ENCODE data around the gene CRHR2.

CRHR2 gene

GRCh38 chr7:30657131-30657530, 25.1 kb downstream of the CRHR2 start:
- TF ChIP-seq TCF12 (IDR thresholded peaks at IDR 0.05; ENCODE audit: low read depth) (no peak), REST (IDR thresholded peaks at IDR 0.05; ENCODE audit: low read depth) (no peak), EGR1 (IDR thresholded peaks at IDR 0.05) (no peak), CREB1 (IDR thresholded peaks at IDR 0.05; ENCODE audit: low read depth) (no peak), EP300 (IDR thresholded peaks at IDR 0.05; ENCODE audit: borderline replicate concordance) (no peak), YY1 (IDR thresholded peaks at IDR 0.05; ENCODE audit: low read depth) (no peak), FOXM1 (IDR thresholded peaks at IDR 0.05; ENCODE audit: borderline replicate concordance, low read depth) (no peak), TEAD4 (IDR thresholded peaks at IDR 0.05) (no peak), ZBTB7A (IDR thresholded peaks at IDR 0.05; ENCODE audit: low read depth) (no peak), USF1 (IDR thresholded peaks at IDR 0.05) (no peak), NFIC (IDR thresholded peaks at IDR 0.05) (no peak), CEBPB (IDR thresholded peaks at IDR 0.05) (no peak), RAD21 (IDR thresholded peaks at IDR 0.05; ENCODE audit: low read depth) (no peak), TAF1 (IDR thresholded peaks at IDR 0.05; ENCODE audit: low read depth) (no peak), MAX (IDR thresholded peaks at IDR 0.05) (no peak)

DNA sequence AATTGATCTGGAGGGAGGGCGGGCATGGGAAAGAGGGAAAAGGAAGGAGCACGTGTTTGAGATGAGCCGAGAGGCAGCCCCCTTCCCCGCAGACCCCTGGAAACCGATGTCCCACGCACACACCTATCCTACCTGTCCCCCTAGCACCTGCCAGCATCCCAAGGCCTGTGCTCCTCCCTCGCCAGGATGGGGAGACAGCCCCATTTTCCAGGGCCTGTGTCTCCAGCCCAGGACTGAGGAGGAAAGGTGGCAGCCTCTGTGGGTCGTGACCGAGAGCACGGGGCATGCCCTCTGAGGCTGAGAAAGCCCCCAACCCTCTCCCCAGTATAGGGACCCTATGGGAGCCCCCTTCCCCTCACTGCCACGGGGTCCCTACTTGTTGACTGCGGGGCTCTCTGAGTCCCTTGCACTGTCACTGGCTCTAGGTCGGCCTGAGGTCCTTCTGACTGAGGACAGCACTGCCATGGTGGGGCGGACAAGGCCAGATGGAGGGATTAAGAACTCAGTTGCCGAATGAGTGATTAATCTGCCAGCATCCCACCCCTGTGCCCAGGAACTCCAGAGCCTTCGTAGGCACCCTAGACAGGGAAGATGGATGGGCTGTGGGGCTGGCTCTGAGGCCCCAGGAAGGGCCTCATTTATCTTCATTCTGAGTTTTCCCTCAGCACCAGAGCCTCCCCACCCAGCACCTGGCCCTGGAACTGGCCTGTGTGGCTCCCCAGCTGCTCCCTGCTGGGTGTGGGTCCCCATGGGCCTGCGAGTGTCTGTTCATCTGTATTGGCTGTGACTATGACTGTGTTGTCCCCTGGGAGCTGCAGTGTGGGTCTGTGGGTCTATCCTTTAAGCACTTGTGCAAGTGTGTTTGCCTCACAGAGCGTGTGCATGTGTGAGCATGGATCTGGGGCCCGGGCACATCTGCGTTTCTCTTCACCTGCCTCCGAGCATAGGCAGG, 26.0 kb downstream of the CRHR2 start:
- TF ChIP-seq TAF1 (IDR thresholded peaks at IDR 0.05; ENCODE audit: low read depth), result no peak
- TF ChIP-seq CREB1 (IDR thresholded peaks at IDR 0.05; ENCODE audit: low read depth), result no peak
- TF ChIP-seq USF1 (IDR thresholded peaks at IDR 0.05), result no peak
- no peak for TF ChIP-seq EP300 (IDR thresholded peaks at IDR 0.05; ENCODE audit: borderline replicate concordance)
- no peak for TF ChIP-seq ZBTB7A (IDR thresholded peaks at IDR 0.05; ENCODE audit: low read depth)

- TF ChIP-seq EP300 (IDR thresholded peaks at IDR 0.05; ENCODE audit: borderline replicate concordance), result no peak
- no peak for TF ChIP-seq USF1 (IDR thresholded peaks at IDR 0.05)
- TF ChIP-seq TEAD4 (IDR thresholded peaks at IDR 0.05), result no peak
- no peak for TF ChIP-seq CEBPB (IDR thresholded peaks at IDR 0.05)
- TF ChIP-seq TCF12 (IDR thresholded peaks at IDR 0.05; ENCODE audit: low read depth), result no peak
- no peak for TF ChIP-seq NFIC (IDR thresholded peaks at IDR 0.05)
- TF ChIP-seq CREB1 (IDR thresholded peaks at IDR 0.05; ENCODE audit: low read depth), result no peak
- TF ChIP-seq YY1 (IDR thresholded peaks at IDR 0.05; ENCODE audit: low read depth), result no peak
- TF ChIP-seq FOXM1 (IDR thresholded peaks at IDR 0.05; ENCODE audit: borderline replicate concordance, low read depth), result no peak
- no peak for TF ChIP-seq RAD21 (IDR thresholded peaks at IDR 0.05; ENCODE audit: low read depth)
- TF ChIP-seq TAF1 (IDR thresholded peaks at IDR 0.05; ENCODE audit: low read depth), result no peak
Measured at GRCh38 chr7:30655096-30655970, 26.9 kb downstream of the CRHR2 start.

- TF ChIP-seq TCF12 (IDR thresholded peaks at IDR 0.05; ENCODE audit: low read depth) (no peak), CREB1 (IDR thresholded peaks at IDR 0.05; ENCODE audit: low read depth) (no peak), EP300 (IDR thresholded peaks at IDR 0.05; ENCODE audit: borderline replicate concordance) (no peak), TEAD4 (IDR thresholded peaks at IDR 0.05) (no peak), USF1 (IDR thresholded peaks at IDR 0.05) (no peak), RAD21 (IDR thresholded peaks at IDR 0.05; ENCODE audit: low read depth) (no peak), FOXM1 (IDR thresholded peaks at IDR 0.05; ENCODE audit: borderline replicate concordance, low read depth) (no peak), NFIC (IDR thresholded peaks at IDR 0.05) (no peak)
Measured at GRCh38 chr7:30654296-30655090, 27.8 kb downstream of the CRHR2 start.
